Mammary epithelial cell (primary cell): ENCODE measurements around the gene FGF12.

ENCODE experiments used
- CTCF ChIP-seq, 2 donors: IDR thresholded peaks in 1 of 2; conservative IDR thresholded peaks in 1 of 2; 2 replicates each; pipeline ENCODE4 v1.5.1; 2011 to 2012; ENCODE audit warnings: inconsistent platforms in 2 of 2, low read length in 2 of 2, mild to moderate bottlenecking in 2 of 2, control low read depth in 1 of 2, low read depth in 1 of 2; ENCODE audit not compliant: insufficient read depth in 1 of 2; ENCODE audit errors: extremely low read depth in 1 of 2
- EZH2 ChIP-seq: IDR thresholded peaks from 2 replicates; pipeline ENCODE4 v1.6.1; 2012; ENCODE audit warnings: low read length, inconsistent platforms, borderline replicate concordance

- TF ChIP-seq CTCF (conservative IDR thresholded peaks at IDR 0.05 in 1 of 2, IDR thresholded peaks at IDR 0.05 in 1 of 2; ENCODE audit: extremely low read depth in 1 of 2, insufficient read depth in 1 of 2, low read depth in 1 of 2, low read length in 2 of 2) (no peak), EZH2 (no peak)
These were observed 105.4 kb downstream of the FGF12 start for GRCh38 chr3:192621909-192622308.
